Measurements from ENCODE around the gene CDC42EP3.

CDC42EP3 gene

DNA sequence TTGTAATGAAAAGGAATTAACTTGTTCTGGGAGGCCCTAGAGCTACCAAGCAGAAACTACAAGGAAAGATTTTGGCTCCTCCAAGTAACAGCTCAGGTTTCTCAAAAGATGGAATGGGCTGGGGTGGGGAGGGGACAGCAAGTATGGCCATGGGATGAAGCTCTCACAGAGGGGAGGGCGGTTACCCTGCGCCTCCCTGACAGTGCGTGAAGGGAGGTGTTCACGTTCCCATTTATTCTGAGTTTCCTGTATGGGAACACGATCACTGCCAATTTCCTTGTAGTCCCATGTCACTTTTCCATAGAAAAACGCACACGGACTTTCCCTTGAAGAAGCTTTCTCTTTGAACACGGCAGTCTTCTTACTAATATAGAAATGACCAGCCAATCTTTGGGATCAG is 17.0 kb downstream of the CDC42EP3 start:
- no peak for DNase-seq

- no peak for DNase-seq
Measured at GRCh38 chr2:37653805-37654378, 17.6 kb downstream of the CDC42EP3 start.

- DNase-seq: no peak
Measured at GRCh38 chr2:37653093-37653492, 18.3 kb downstream of the CDC42EP3 start.

GRCh38 chr2:37652199-37652640 is 19.2 kb downstream of the CDC42EP3 start:
- DNase-seq: no peak

GRCh38 chr2:37650548-37651093 is 20.8 kb downstream of the CDC42EP3 start:
- no peak for DNase-seq

DNA sequence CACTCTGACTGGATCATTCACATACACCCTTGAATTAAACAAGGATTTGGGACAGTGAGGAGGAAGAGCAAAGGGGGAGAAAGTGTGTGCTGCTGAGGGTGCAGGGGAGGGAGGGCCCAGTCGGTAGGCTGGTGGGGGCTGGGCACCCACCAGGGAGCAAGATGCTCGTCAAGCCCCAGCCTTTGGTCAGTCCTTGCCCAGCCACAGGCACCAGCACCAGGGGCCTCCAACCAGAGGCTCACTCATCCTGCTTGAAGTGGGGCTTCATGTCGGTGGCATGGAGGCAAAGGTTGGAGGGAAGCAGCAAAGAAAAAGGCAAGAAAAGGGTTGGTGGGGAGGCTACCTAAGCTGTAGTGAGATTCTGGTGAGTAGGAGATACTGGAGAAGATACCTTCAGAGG is 21.9 kb downstream of the CDC42EP3 start:
- DNase-seq: no peak

GRCh38 chr2:37648331-37649011 is 23.0 kb downstream of the CDC42EP3 start:
- no peak for DNase-seq

- no peak for DNase-seq
Measured at GRCh38 chr2:37647971-37648330, 23.5 kb downstream of the CDC42EP3 start.

DNA sequence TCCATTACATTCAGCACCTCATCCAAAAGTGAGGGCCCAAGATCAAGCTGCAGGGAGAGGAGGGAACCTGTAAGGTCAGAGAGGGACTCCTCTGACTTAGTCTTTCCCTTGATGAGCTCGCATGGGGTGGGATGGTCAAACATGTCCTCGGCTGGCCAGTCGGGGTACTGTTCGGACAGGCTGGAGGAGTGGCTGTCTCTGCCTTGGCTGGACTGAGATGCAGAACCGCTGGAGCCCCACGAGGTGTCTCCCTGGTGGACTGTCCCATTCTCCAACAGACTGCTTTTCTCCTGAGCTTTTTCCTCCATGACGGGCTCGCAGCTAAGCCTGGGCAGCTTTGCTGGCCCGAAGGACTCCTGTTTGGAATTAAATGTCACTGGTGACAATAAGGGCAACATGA is 25.6 kb downstream of the CDC42EP3 start:
- DNase-seq: no peak

DNA sequence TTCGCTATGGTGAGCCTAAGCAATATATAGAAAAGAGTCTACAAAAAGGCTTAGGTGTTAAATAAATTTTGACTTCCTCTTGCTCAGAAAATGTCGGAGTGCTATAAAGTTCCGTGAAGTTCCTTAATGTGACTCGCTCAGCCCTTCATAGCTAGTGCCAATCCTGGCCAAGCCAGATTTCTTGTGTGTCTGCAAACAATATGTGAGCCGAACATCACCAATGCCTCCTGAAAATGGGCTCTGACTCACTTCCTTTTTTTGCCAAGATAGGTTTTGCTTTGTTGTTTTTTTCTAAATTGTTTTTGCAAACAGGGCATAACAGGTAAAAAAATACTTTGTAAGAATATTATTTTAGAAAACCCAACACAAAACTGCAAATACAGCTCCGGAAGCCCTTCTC is 26.1 kb downstream of the CDC42EP3 start:
- no peak for DNase-seq

- no peak for DNase-seq
Measured at GRCh38 chr2:37644191-37644590, 27.3 kb downstream of the CDC42EP3 start.

DNA sequence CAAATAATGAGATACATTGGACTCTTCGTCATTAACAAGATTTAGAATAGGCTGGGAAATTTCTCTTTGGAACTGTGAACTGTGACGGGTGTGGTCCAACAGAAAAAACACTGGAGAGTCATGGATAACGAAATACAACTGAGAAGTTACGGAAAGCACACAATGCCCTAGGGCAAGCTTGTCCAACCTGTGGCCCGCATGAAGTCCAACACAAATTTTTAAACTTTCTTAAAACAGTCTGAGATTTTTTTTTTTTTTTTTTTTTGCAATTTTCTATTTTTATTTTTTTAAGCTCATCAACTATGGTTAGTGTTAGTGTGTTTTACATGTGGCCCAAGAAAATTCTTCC is 27.7 kb downstream of the CDC42EP3 start:
- DNase-seq: no peak

GRCh38 chr2:37642907-37643729 is 28.3 kb downstream of the CDC42EP3 start:
- DNase-seq: peak; percentile 71

- no peak for DNase-seq
Measured at GRCh38 chr2:37641582-37642171, 29.8 kb downstream of the CDC42EP3 start.

DNA sequence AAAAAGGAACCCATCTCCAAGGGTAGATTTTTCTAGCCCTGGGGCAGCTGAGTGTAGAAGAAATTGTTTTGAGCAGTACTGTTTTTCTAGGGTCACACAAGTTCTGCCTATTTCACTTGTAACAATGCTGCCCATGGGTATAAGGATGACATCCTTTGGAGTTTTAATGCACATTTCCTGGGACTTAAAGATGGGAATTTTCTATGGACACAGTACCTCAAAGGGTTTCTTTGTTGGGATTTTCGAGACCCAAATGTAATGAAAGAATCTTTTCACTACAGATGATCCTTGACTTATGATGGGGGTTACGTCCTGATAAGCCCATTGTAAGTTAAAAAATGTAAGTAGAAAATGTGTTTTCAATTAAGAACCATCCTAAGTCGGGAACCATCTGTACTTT is 31.8 kb downstream of the CDC42EP3 start:
- no peak for DNase-seq

DNA sequence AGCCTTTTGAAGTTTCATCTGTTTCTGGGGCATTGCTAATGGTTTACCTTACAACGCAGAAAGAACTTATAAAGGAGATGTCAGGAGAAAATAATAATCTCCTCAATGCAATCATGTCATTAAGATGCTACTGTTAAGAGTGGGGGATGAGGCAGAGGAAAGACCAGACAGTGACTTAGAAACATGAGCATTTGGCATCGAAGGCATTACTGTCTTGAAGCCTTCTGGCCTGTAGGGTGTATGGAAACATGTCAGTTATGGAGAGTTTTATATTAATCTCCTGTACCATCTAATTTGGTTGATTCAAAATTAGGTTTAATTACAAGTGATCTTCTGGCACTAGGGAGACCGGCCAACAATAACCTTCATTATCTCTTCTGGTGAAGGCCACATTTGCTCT is 32.5 kb downstream of the CDC42EP3 start:
- no peak for DNase-seq

GRCh38 chr2:37637985-37638384 is 33.5 kb downstream of the CDC42EP3 start:
- DNase-seq: no peak

DNA sequence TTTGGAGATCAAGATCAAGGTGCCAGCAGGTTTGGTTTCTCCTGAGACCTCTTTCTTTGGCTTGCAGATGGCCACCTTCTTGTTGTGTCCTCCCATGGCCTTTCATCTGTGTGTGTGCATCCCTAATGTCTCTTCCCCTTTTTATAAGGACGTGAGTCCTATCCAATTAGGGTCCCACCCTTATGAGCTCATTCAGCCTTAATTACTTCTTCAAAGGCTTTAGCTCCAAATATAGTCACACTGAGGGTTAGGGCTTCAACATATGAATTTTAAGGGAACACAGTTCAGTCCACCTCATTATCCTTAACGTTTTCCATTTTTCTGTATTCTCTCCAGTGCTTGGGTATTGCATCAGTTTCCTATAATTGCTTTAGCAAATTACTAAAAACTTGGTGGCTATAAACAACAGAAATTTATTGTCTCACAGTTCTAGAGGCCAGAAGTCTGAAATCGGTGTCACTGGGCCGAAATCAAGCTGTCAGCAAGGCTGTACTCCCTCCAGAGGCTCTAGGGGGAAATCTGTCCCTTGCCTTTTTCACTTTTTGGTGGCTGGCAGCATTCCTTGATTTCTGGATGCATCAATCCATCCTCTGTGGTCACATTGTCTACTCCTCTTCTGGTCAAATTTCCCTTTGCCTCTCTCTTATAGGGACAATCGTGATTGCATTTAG is 34.1 kb downstream of the CDC42EP3 start:
- DNase-seq: no peak

- DNase-seq: no peak
Measured at GRCh38 chr2:37636381-37637066, 34.9 kb downstream of the CDC42EP3 start.

GRCh38 chr2:37635504-37636380 is 35.7 kb downstream of the CDC42EP3 start:
- DNase-seq: no peak

GRCh38 chr2:37634914-37635503 is 36.4 kb downstream of the CDC42EP3 start:
- DNase-seq: no peak

All from COR-L47 (cell line).